ENCODE measurements around the gene THEMIS2. TPM values are rescaled to one million over a fixed set of nuclear protein-coding genes. Genes with fewer than 3 reads are reported as not detected.

THEMIS2 gene
- total RNA-seq, 2 donors from 2014 or later, result 7.4 to 13.1 TPM

GRCh38 chr1:27861436-27861835 is 10.9 kb upstream of the THEMIS2 start:
- H3K4me1 ChIP-seq, result peaks cover 0 to 21% of the 10 kb centered on the region in 2 donors
- no peak for DNase-seq (ENCODE audit: low spot score)
- H3K27me3 ChIP-seq, result no peaks in the 10 kb centered on the region
- H3K9me3 ChIP-seq, result no peaks in the 10 kb centered on the region
- no peak for TF ChIP-seq CTCF (IDR thresholded peaks at IDR 0.05)
- H3K27ac ChIP-seq, result no peak overlapping the region
- no peaks in the 10 kb centered on the region for H3K36me3 ChIP-seq
- H3K4me3 ChIP-seq, result no peak overlapping the region

- no peak for DNase-seq (ENCODE audit: low spot score)
- no peaks in the 10 kb centered on the region for H3K9me3 ChIP-seq
- H3K4me3 ChIP-seq, result no peak overlapping the region
- H3K36me3 ChIP-seq, result no peaks in the 10 kb centered on the region
- no peaks in the 10 kb centered on the region for H3K27me3 ChIP-seq
- peak overlapping the region; percentile 57 to 65 for H3K27ac ChIP-seq
- peaks cover 0 to 21% of the 10 kb centered on the region in 2 donors for H3K4me1 ChIP-seq
- no peak for TF ChIP-seq CTCF (IDR thresholded peaks at IDR 0.05)
Observed at GRCh38 chr1:27862004-27862403, 10.3 kb upstream of the THEMIS2 start.

- H3K4me3 ChIP-seq, result no peak overlapping the region
- peak overlapping the region; percentile 57 to 65 for H3K27ac ChIP-seq
- no peak for TF ChIP-seq CTCF (IDR thresholded peaks at IDR 0.05)
- peaks cover 0 to 19% of the 10 kb centered on the region in 2 donors for H3K4me1 ChIP-seq
- H3K36me3 ChIP-seq, result no peaks in the 10 kb centered on the region
- H3K27me3 ChIP-seq, result no peaks in the 10 kb centered on the region
- H3K9me3 ChIP-seq, result no peaks in the 10 kb centered on the region
- DNase-seq (ENCODE audit: low spot score), result peak; percentile 84
Observed at GRCh38 chr1:27862671-27863537, 9.4 kb upstream of the THEMIS2 start.

- no peaks in the 10 kb centered on the region for H3K9me3 ChIP-seq
- no peaks in the 10 kb centered on the region for H3K36me3 ChIP-seq
- no peak for DNase-seq (ENCODE audit: low spot score)
- H3K4me3 ChIP-seq, result no peak overlapping the region
- peaks cover 0 to 13% of the 10 kb centered on the region in 2 donors for H3K4me1 ChIP-seq
- H3K27me3 ChIP-seq, result no peaks in the 10 kb centered on the region
- H3K27ac ChIP-seq, result peak overlapping the region; percentile 47 to 57
- TF ChIP-seq CTCF (IDR thresholded peaks at IDR 0.05), result no peak
Observed at GRCh38 chr1:27863538-27863915, 8.8 kb upstream of the THEMIS2 start.

- Histone ChIP-seq H3K9me3 (no peaks in the 10 kb centered on the region), H3K27me3 (no peaks in the 10 kb centered on the region), H3K36me3 (no peaks in the 10 kb centered on the region), H3K27ac (peak overlapping the region in 1 of 2 donors; percentile 57), H3K4me3 (no peak overlapping the region), H3K4me1 (peaks cover 0 to 12% of the 10 kb centered on the region in 2 donors)
- DNase-seq (ENCODE audit: low spot score), result no peak
- TF ChIP-seq CTCF (IDR thresholded peaks at IDR 0.05), result no peak
Observed at GRCh38 chr1:27864264-27864895, 8.0 kb upstream of the THEMIS2 start.
